KMS-11 (cell line): ENCODE measurements around the gene RMRP.

Experiments used
- H2AFZ ChIP-seq: fragments of 200-600 bp; sonication (generic); 2 replicates; pipeline ENCODE4 v1.6.1; 2016; ENCODE audit warnings: antibody characterized with exemption, mixed run types, low read depth
- H3K27ac ChIP-seq: fragments of 200-600 bp; sonication (generic); 2 replicates; pipeline ENCODE4 v1.6.1; 2016; ENCODE audit warnings: mild to moderate bottlenecking, mixed run types
- H3K27me3 ChIP-seq: fragments of 200-600 bp; sonication (generic); 2 replicates; pipeline ENCODE4 v1.6.1; 2017; ENCODE audit warnings: mild to moderate bottlenecking, low read depth, mixed run types, moderate library complexity; ENCODE audit not compliant: insufficient read depth
- H3K36me3 ChIP-seq: fragments of 200-600 bp; sonication (generic); 2 replicates; pipeline ENCODE4 v1.6.1; 2017; ENCODE audit warnings: mild to moderate bottlenecking, mixed run types; ENCODE audit not compliant: insufficient read depth
- H3K4me1 ChIP-seq: fragments of 200-600 bp; sonication (generic); 2 replicates; pipeline ENCODE4 v1.6.1; 2016; ENCODE audit warnings: mild to moderate bottlenecking, low read depth, mixed run types; ENCODE audit not compliant: poor library complexity, severe bottlenecking
- H3K4me2 ChIP-seq: fragments of 200-600 bp; sonication (generic); 2 replicates; pipeline ENCODE4 v1.7.0; 2016; ENCODE audit warnings: mild to moderate bottlenecking, mixed run types
- H3K4me3 ChIP-seq: fragments of 200-600 bp; sonication (generic); IDR thresholded peaks from 2 replicates; pipeline ENCODE4 v1.6.1; 2017; ENCODE audit warnings: low read depth, low read length, mixed read lengths; ENCODE audit not compliant: insufficient read depth
- H3K79me2 ChIP-seq: fragments of 200-600 bp; sonication (generic); 2 replicates; pipeline ENCODE4 v1.6.1; 2016; ENCODE audit warnings: low read depth, mixed run types; ENCODE audit not compliant: insufficient read depth
- H3K9ac ChIP-seq: fragments of 200-600 bp; sonication (generic); 2 replicates; pipeline ENCODE4 v1.6.1; 2016; ENCODE audit warnings: mild to moderate bottlenecking, mixed run types
- H4K20me1 ChIP-seq: fragments of 200-600 bp; sonication (generic); 2 replicates; pipeline ENCODE4 v1.6.1; 2016; ENCODE audit warnings: mild to moderate bottlenecking, mixed run types; ENCODE audit not compliant: insufficient read depth
- CTCF ChIP-seq: fragments of 200-600 bp; sonication (generic); conservative IDR thresholded peaks from 2 replicates; pipeline ENCODE4 v1.6.1; 2017; ENCODE audit warnings: low read depth, mild to moderate bottlenecking, antibody characterized with exemption, low read length, moderate library complexity, mixed read lengths

The RMRP gene

GRCh38 chr9:35682520-35683315, 24.9 kb upstream of the RMRP start:
- no peaks in the 10 kb centered on the region for H3K36me3 ChIP-seq
- H3K27ac ChIP-seq, result no peak overlapping the region
- no peaks in the 10 kb centered on the region for H4K20me1 ChIP-seq
- no peaks in the 10 kb centered on the region for H3K79me2 ChIP-seq
- TF ChIP-seq CTCF, result no peak
- H3K4me2 ChIP-seq, result no peak overlapping the region
- no peaks in the 10 kb centered on the region for H3K4me1 ChIP-seq
- H3K4me3 ChIP-seq, result no peak overlapping the region
- H3K9ac ChIP-seq, result no peak overlapping the region
- H2AFZ ChIP-seq, result no peak overlapping the region
- H3K27me3 ChIP-seq, result no peaks in the 10 kb centered on the region

- no peak overlapping the region for H2AFZ ChIP-seq
- H3K4me2 ChIP-seq, result no peak overlapping the region
- H3K36me3 ChIP-seq, result no peaks in the 10 kb centered on the region
- no peak for TF ChIP-seq CTCF
- H3K27me3 ChIP-seq, result no peaks in the 10 kb centered on the region
- no peak overlapping the region for H3K4me3 ChIP-seq
- no peaks in the 10 kb centered on the region for H3K4me1 ChIP-seq
- no peak overlapping the region for H3K9ac ChIP-seq
- no peaks in the 10 kb centered on the region for H3K79me2 ChIP-seq
- no peak overlapping the region for H3K27ac ChIP-seq
- H4K20me1 ChIP-seq, result no peaks in the 10 kb centered on the region
Measured at GRCh38 chr9:35682051-35682450, 24.2 kb upstream of the RMRP start.

- Histone ChIP-seq H3K79me2 (no peaks in the 10 kb centered on the region), H4K20me1 (no peaks in the 10 kb centered on the region), H2AFZ (no peak overlapping the region), H3K4me2 (no peak overlapping the region), H3K27me3 (no peaks in the 10 kb centered on the region), H3K9ac (no peak overlapping the region), H3K27ac (no peak overlapping the region), H3K4me1 (no peaks in the 10 kb centered on the region), H3K4me3 (no peak overlapping the region), H3K36me3 (no peaks in the 10 kb centered on the region)
- TF ChIP-seq CTCF, result no peak
Measured at GRCh38 chr9:35681341-35682002, 23.7 kb upstream of the RMRP start.

GRCh38 chr9:35680331-35681105, 22.7 kb upstream of the RMRP start:
- no peak overlapping the region for H3K27ac ChIP-seq

More at GRCh38 chr9:35680331-35681105, 22.7 kb upstream of the RMRP start:
- no peaks in the 10 kb centered on the region for H3K79me2 ChIP-seq
- no peak overlapping the region for H3K4me2 ChIP-seq
- TF ChIP-seq CTCF, result no peak
- H3K27me3 ChIP-seq, result no peaks in the 10 kb centered on the region
- no peak overlapping the region for H3K9ac ChIP-seq
- no peak overlapping the region for H3K4me3 ChIP-seq
- H2AFZ ChIP-seq, result no peak overlapping the region
- no peaks in the 10 kb centered on the region for H4K20me1 ChIP-seq
- H3K36me3 ChIP-seq, result no peaks in the 10 kb centered on the region
- no peaks in the 10 kb centered on the region for H3K4me1 ChIP-seq
